PC-3 (cell line): ENCODE measurements around the gene MYH15. TPM values are rescaled to one million over a fixed set of nuclear protein-coding genes. Genes with fewer than 3 reads are reported as not detected.

ENCODE experiments used
- ATAC-seq: fragments of 200-7000 bp; cut with Tn5 transposase; 2 replicates; pipeline ENCODE4 v1.9.1; 2020; ENCODE audit warnings: mild to moderate bottlenecking, moderate library complexity
- BruUV-seq: library from RNA; stranded (reverse); fragments of 400-500 nt; replicated peaks from 2 replicates; lab custom pipeline; 2021; lab: Mats Ljungman, UMichigan
- CTCF ChIA-PET: fragments of 300-600 bp; sonication (Branson Sonifier 250); formaldehyde crosslinking; loops from one replicate; lab custom pipeline; 2022; ENCODE audit warnings: antibody characterized with exemption; lab: Charles Lee
- POLR2A ChIA-PET: fragments of 300-600 bp; sonication (Branson Sonifier 250); formaldehyde crosslinking; loops from one replicate; lab custom pipeline; 2022; ENCODE audit warnings: antibody characterized with exemption; ENCODE audit not compliant: unreplicated experiment; lab: Charles Lee
- DNase-seq: peaks from one replicate; pipeline ENCODE4 v3.0.0-alpha.2; 2015
- H2AFZ ChIP-seq: fragments of 300-600 bp; sonication (generic); 2 replicates; pipeline ENCODE4 v1.6.0; 2016; ENCODE audit warnings: antibody characterized with exemption, low read length
- H3F3A ChIP-seq: fragments of 300-600 bp; sonication (generic); one replicate; pipeline ENCODE4 v1.6.0; 2017; ENCODE audit warnings: antibody characterized with exemption, low read length, control low read depth, mild to moderate bottlenecking; ENCODE audit not compliant: unreplicated experiment
- H3K27ac ChIP-seq: fragments of 300-600 bp; sonication (generic); 2 replicates; pipeline ENCODE4 v1.5.1; 2016; ENCODE audit warnings: mild to moderate bottlenecking, low read length
- H3K27me3 ChIP-seq: fragments of 300-600 bp; sonication (generic); 2 replicates; pipeline ENCODE4 v1.6.1; 2016; ENCODE audit warnings: low read length, mixed read lengths
- H3K36me3 ChIP-seq: fragments of 300-600 bp; sonication (generic); 2 replicates; pipeline ENCODE4 v1.6.1; 2016; ENCODE audit warnings: low read depth, mixed run types, low read length, mixed read lengths
- H3K4me1 ChIP-seq: fragments of 300-600 bp; sonication (generic); 2 replicates; pipeline ENCODE4 v1.5.1; 2016; ENCODE audit warnings: low read length; ENCODE audit not compliant: insufficient read depth
- H3K4me2 ChIP-seq: fragments of 300-600 bp; sonication (generic); 2 replicates; pipeline ENCODE4 v1.6.0; 2016; ENCODE audit warnings: low read length
- H3K4me3 ChIP-seq: fragments of 300-600 bp; sonication (generic); 2 replicates; pipeline ENCODE4 v1.5.1; 2016; ENCODE audit warnings: mild to moderate bottlenecking, low read length, mixed read lengths
- H3K79me2 ChIP-seq: fragments of 300-600 bp; sonication (generic); 2 replicates; pipeline ENCODE4 v1.6.1; 2017; ENCODE audit warnings: low read length, mixed read lengths
- H3K9ac ChIP-seq: fragments of 300-600 bp; sonication (generic); 2 replicates; pipeline ENCODE4 v1.6.0; 2016; ENCODE audit warnings: mild to moderate bottlenecking, low read length
- H3K9me2 ChIP-seq: fragments of 300-600 bp; sonication (generic); replicated peaks from 2 replicates; pipeline ENCODE4 v1.6.1; 2016; ENCODE audit warnings: mixed run types, low read length, mixed read lengths
- H3K9me3 ChIP-seq: fragments of 300-600 bp; sonication (generic); 2 replicates; pipeline ENCODE4 v1.6.1; 2016; ENCODE audit warnings: low read length, mixed read lengths
- H4K20me1 ChIP-seq: fragments of 300-600 bp; sonication (generic); 2 replicates; pipeline ENCODE4 v1.6.1; 2016; ENCODE audit warnings: low read length, mixed read lengths
- EZH2 ChIP-seq: fragments of 300-600 bp; sonication (generic); IDR thresholded peaks from one replicate; pipeline ENCODE4 v1.6.1; 2017; ENCODE audit warnings: antibody characterized with exemption, mild to moderate bottlenecking, low read length; ENCODE audit not compliant: unreplicated experiment
- EZH2phosphoT487 ChIP-seq: fragments of 300-600 bp; sonication (generic); IDR thresholded peaks from 2 replicates; pipeline ENCODE4 v1.6.1; 2018; ENCODE audit warnings: mild to moderate bottlenecking, antibody characterized with exemption, low read length, borderline replicate concordance
- intact Hi-C: fragments of 100-400 bp; cut with micrococcal nuclease; formaldehyde crosslinking; loops from 2 replicates; pipeline ENCODE4 v1.9.0; 2023
- total RNA-seq: library from RNA; depleted of rRNA; stranded (reverse); fragments of >200 nt; gene quantifications from 2 replicates; pipeline ENCODE4 v1.2.3, GENCODE V29; 2014
- TF ChIP-seq, protein P1 (sequence below): fragments of 300-600 bp; sonication (generic); conservative IDR thresholded peaks from 2 replicates; pipeline ENCODE4 v1.5.1; 2017; ENCODE audit warnings: antibody characterized with exemption, low read depth, mild to moderate bottlenecking, low read length

The MYH15 gene
- total RNA-seq, 1 experiment from 2014 or later: 2.4 TPM

GRCh38 chr3:108538083-108538482 lies 27.7 kb upstream of the MYH15 start:
- Histone ChIP-seq H3K9me3 (no peaks in the 10 kb centered on the region), H2AFZ (no peak overlapping the region), H3F3A (no peaks in the 10 kb centered on the region), H4K20me1 (no peaks in the 10 kb centered on the region), H3K9ac (no peak overlapping the region), H3K36me3 (no peaks in the 10 kb centered on the region), H3K9me2 (no peaks in the 10 kb centered on the region), H3K27me3 (no peaks in the 10 kb centered on the region), H3K4me2 (no peak overlapping the region), H3K27ac (no peak overlapping the region), H3K79me2 (no peaks in the 10 kb centered on the region), H3K4me1 (no peaks in the 10 kb centered on the region), H3K4me3 (no peak overlapping the region)
- POLR2A ChIA-PET: no interaction called here
- TF ChIP-seq, protein P1, sequence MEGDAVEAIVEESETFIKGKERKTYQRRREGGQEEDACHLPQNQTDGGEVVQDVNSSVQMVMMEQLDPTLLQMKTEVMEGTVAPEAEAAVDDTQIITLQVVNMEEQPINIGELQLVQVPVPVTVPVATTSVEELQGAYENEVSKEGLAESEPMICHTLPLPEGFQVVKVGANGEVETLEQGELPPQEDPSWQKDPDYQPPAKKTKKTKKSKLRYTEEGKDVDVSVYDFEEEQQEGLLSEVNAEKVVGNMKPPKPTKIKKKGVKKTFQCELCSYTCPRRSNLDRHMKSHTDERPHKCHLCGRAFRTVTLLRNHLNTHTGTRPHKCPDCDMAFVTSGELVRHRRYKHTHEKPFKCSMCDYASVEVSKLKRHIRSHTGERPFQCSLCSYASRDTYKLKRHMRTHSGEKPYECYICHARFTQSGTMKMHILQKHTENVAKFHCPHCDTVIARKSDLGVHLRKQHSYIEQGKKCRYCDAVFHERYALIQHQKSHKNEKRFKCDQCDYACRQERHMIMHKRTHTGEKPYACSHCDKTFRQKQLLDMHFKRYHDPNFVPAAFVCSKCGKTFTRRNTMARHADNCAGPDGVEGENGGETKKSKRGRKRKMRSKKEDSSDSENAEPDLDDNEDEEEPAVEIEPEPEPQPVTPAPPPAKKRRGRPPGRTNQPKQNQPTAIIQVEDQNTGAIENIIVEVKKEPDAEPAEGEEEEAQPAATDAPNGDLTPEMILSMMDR: no peak
- no peak for TF ChIP-seq EZH2phosphoT487
- TF ChIP-seq EZH2: no peak
- CTCF ChIA-PET: no interaction called here
- DNase-seq: no peak
- no TSS peak for BruUV-seq
- intact Hi-C loops: no loop called here
- no peak for ATAC-seq

DNA sequence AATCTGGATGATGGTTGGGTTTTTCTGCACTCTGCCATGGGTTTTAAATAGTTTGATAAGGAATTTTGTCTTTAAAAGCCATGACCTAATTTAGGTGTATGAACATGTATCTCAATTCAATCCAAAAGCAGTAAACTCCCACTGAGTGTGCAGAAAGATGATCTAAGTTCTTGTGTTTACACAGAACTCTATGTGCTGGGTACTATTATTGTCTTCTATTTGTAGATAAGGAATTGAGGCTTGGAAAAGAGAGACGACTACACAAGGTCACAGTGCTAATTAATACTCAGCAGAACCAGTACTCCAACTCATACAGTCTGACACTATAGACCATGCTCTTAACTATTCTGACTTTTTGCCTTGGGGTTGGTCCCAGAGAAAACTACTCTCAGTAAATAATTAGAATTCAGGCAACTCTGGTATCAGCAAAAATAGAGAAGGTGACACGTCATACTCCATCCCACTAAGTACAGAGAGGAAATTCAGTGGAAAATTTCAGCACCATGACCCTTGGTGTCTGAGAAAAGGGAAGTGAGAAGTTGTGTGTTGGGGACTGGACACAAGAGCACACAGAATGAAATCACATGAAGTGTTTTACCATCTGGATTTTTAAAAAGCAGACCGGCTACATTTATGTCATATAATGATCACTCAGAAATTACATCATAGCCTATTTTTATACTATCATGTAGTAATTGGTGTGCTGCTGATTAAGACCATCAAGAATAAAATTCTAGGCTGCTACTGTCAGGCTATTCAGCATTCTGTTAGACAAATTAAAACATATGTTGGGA lies 18.3 kb upstream of the MYH15 start:
- Histone ChIP-seq H3K9me2 (no peaks in the 10 kb centered on the region), H3K36me3 (no peaks in the 10 kb centered on the region)
- BruUV-seq: no TSS peak

More for the DNA sequence above, 18.3 kb upstream of the MYH15 start:
- Histone ChIP-seq H2AFZ (no peak overlapping the region), H3K4me3 (no peak overlapping the region), H3K4me1 (no peaks in the 10 kb centered on the region), H3K27me3 (no peaks in the 10 kb centered on the region), H3K9me3 (no peaks in the 10 kb centered on the region), H3K9ac (no peak overlapping the region), H3K79me2 (no peaks in the 10 kb centered on the region), H3F3A (no peaks in the 10 kb centered on the region), H3K27ac (no peak overlapping the region), H4K20me1 (no peaks in the 10 kb centered on the region), H3K4me2 (no peak overlapping the region)
- DNase-seq: no peak
- ChIA-PET POLR2A (no interaction called here), CTCF (no interaction called here)
- intact Hi-C loops: no loop called here
- ATAC-seq: no peak
- no peak for TF ChIP-seq EZH2
- TF ChIP-seq, protein P1: no peak
- no peak for TF ChIP-seq EZH2phosphoT487
